ENCODE measurements around the gene NT5M. TPM values are rescaled to one million over a fixed set of nuclear protein-coding genes. Genes with fewer than 3 reads are reported as not detected.

NT5M gene
- total RNA-seq, 1 experiment from 2014 or later: 5.5 TPM

DNA sequence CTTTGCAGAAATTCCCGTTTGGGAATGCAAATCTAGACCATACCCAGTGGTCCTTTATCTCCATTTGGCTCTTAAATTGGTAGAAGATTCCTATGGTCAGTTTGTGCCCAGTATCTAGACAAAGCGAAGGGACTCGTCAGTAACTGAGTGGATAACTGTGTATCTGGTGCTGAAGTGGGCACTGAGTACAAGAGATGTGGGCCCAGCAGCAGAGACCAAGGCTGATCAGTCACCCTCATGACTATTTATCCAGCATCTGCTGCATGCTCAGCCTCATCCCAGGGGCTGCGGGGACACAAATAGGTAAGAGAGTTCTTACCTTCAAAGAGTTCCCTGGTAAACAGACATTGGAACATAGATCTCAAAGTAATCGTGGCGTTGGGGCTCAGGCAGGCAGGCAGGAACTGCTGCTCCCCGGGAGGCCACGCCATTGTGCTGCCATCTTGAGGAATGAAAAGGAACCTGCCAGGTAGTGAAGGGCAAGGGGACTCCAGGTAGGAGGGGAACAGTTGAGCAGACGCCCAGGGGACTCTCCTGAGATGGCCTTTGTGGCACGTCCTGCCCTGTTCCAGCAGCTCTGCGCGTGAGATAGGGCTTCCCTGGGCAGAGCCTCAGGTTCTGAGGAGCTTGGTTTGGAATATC lies 10.3 kb downstream of the NT5M start:
- BruUV-seq (replicated peaks): no TSS peak
- Mint-ChIP-seq H3K27me3 (ENCODE audit: insufficient read depth, unreplicated experiment) (no peaks in the 10 kb centered on the region), H3K27ac (ENCODE audit: low read depth, unreplicated experiment) (no peak overlapping the region), H3K36me3 (ENCODE audit: insufficient read depth, unreplicated experiment) (peaks cover 14% of the 10 kb centered on the region), H3K4me1 (ENCODE audit: insufficient read depth, unreplicated experiment) (no peaks in the 10 kb centered on the region), H3K9me3 (ENCODE audit: unreplicated experiment) (no peaks in the 10 kb centered on the region), H3K4me3 (ENCODE audit: unreplicated experiment) (no peak overlapping the region)
- DNase-seq (ENCODE audit: unreplicated experiment): peak; percentile 68
- TF ChIP-seq, protein P1, sequence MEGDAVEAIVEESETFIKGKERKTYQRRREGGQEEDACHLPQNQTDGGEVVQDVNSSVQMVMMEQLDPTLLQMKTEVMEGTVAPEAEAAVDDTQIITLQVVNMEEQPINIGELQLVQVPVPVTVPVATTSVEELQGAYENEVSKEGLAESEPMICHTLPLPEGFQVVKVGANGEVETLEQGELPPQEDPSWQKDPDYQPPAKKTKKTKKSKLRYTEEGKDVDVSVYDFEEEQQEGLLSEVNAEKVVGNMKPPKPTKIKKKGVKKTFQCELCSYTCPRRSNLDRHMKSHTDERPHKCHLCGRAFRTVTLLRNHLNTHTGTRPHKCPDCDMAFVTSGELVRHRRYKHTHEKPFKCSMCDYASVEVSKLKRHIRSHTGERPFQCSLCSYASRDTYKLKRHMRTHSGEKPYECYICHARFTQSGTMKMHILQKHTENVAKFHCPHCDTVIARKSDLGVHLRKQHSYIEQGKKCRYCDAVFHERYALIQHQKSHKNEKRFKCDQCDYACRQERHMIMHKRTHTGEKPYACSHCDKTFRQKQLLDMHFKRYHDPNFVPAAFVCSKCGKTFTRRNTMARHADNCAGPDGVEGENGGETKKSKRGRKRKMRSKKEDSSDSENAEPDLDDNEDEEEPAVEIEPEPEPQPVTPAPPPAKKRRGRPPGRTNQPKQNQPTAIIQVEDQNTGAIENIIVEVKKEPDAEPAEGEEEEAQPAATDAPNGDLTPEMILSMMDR (IDR thresholded peaks at IDR 0.05; ENCODE audit: unreplicated experiment): peak; percentile 81
- CTCF ChIA-PET: interaction anchor here (0.6 to 1.8 kb wide), 7 partner anchors 18 to 1956 kb away, joined by 3 to 9 read pairs (median 3); no protein-coding TSS in a partner anchor
- POLR2A ChIA-PET: interaction anchor here (0.7 to 0.9 kb wide), 2 partner anchors 9 to 279 kb away, joined by 3 to 5 read pairs; no protein-coding TSS in a partner anchor
- intact Hi-C loops (cut with micrococcal nuclease): no loop called here

DNA sequence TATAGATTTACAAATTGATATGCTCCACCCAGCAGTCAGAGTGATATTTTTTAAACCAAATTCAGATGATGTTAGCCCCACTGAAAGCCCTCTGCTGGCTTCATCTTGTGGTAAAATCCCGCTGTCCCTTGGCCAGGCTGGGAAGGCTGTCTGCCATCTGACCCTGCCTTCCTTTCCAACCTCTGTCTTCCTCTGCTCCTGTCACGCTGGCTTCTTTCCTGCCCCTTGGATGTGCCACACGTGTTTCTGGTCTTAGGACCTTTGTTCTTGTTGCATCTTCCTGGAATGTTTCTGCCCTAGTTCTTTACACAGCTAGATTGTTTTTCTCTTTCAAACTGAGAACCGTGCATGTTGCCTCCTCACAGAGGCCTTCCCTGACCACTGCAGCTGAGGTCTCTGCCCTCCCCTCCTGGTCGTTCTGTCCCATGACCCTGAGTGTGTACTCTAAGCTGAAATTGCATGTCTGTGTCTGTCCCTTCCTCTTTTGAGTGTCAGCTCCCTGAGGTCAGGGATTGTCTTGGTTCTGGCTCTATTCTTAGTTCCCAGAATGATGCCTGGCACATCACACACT lies 11.4 kb downstream of the NT5M start:
- Mint-ChIP-seq H3K4me1 (ENCODE audit: insufficient read depth, unreplicated experiment) (no peaks in the 10 kb centered on the region), H3K36me3 (ENCODE audit: insufficient read depth, unreplicated experiment) (peaks cover 14% of the 10 kb centered on the region), H3K27ac (ENCODE audit: low read depth, unreplicated experiment) (no peak overlapping the region), H3K4me3 (ENCODE audit: unreplicated experiment) (no peak overlapping the region), H3K27me3 (ENCODE audit: insufficient read depth, unreplicated experiment) (no peaks in the 10 kb centered on the region), H3K9me3 (ENCODE audit: unreplicated experiment) (no peaks in the 10 kb centered on the region)
- CTCF ChIA-PET: interaction anchor here (0.6 to 0.7 kb wide), 2 partner anchors 15 to 333 kb away, joined by 3 to 4 read pairs; no protein-coding TSS in a partner anchor
- BruUV-seq (replicated peaks): no TSS peak
- intact Hi-C loops (cut with micrococcal nuclease): no loop called here
- POLR2A ChIA-PET: interaction anchor here (0.7 to 1.0 kb wide), 2 partner anchors 9 to 366 kb away, joined by 3 to 4 read pairs; no protein-coding TSS in a partner anchor
- TF ChIP-seq, protein P1 (IDR thresholded peaks at IDR 0.05; ENCODE audit: unreplicated experiment): no peak
- no peak for DNase-seq (ENCODE audit: unreplicated experiment)

DNA sequence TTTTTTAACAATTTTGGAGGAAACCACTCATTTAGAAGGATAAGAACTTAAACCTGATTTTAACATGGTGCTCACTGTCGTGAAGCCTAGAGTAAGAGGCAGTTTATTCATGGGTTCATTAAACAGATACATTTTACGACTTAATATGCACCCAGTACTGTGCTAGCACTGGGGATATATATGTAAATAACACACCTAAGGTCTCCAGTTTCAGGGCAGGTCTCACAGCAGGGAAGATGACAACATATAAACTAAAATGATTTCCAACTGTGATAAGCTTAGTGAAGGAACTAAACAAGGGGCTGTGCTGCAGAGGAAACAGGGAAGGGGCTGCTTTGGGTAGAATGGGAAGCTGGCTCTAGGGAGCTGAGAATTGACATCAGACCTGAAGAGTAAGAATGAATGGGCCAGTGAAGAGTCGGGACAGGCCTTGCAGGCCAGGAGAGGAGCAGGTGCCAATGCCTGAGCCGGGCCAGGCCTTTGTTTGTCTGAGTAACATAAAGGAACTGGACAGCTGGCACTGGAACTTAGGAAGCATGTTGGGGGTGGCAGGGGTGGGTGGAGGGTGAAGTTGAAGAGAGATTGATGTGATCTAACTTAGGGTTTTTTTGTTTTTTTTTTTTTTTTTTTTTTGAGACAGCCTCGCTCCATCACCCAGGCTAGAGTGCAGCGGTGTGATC lies 12.1 kb downstream of the NT5M start:
- Mint-ChIP-seq H3K4me1 (ENCODE audit: insufficient read depth, unreplicated experiment) (no peaks in the 10 kb centered on the region), H3K9me3 (ENCODE audit: unreplicated experiment) (no peaks in the 10 kb centered on the region), H3K27me3 (ENCODE audit: insufficient read depth, unreplicated experiment) (no peaks in the 10 kb centered on the region), H3K36me3 (ENCODE audit: insufficient read depth, unreplicated experiment) (peaks cover 14% of the 10 kb centered on the region), H3K27ac (ENCODE audit: low read depth, unreplicated experiment) (no peak overlapping the region), H3K4me3 (ENCODE audit: unreplicated experiment) (no peak overlapping the region)
- POLR2A ChIA-PET: interaction anchor here (0.7 to 1.0 kb wide), 2 partner anchors 9 to 365 kb away, joined by 3 to 4 read pairs; no protein-coding TSS in a partner anchor
- intact Hi-C loops (cut with micrococcal nuclease): no loop called here
- CTCF ChIA-PET: interaction anchor here (0.6 to 0.9 kb wide), 4 partner anchors 16 to 334 kb away, joined by 3 to 5 read pairs (median 4); no protein-coding TSS in a partner anchor
- TF ChIP-seq, protein P1 (IDR thresholded peaks at IDR 0.05; ENCODE audit: unreplicated experiment): no peak
- DNase-seq (ENCODE audit: unreplicated experiment): no peak
- BruUV-seq (replicated peaks): no TSS peak

Data from MCF 10A (cell line).